SU-DHL-6 (cell line): ENCODE measurements around the gene RASD1.

Experiments used
- CTCF ChIP-seq: fragments of 200-600 bp; sonication (generic); IDR thresholded peaks from one replicate; pipeline ENCODE4 v1.5.1; 2017; ENCODE audit warnings: antibody characterized with exemption, mild to moderate bottlenecking, low read length, moderate library complexity; ENCODE audit not compliant: insufficient read depth, poor library complexity, severe bottlenecking
- EZH2phosphoT487 ChIP-seq: fragments of 200-600 bp; sonication (generic), shearing (Covaris generic); conservative IDR thresholded peaks from 2 replicates; pipeline ENCODE4 v1.6.1; 2018; ENCODE audit warnings: mild to moderate bottlenecking, antibody characterized with exemption, low read length, moderate library complexity, mixed read lengths

GRCh38 chr17:17485420-17485819, 10.8 kb downstream of the RASD1 start:
- TF ChIP-seq CTCF (no peak), EZH2phosphoT487 (no peak)
